Measurements from ENCODE around the gene BAK1.

GRCh38 chr6:33549896-33550295 lies 30.2 kb downstream of the BAK1 start:
- no peak for TF ChIP-seq MAFK (IDR thresholded peaks at IDR 0.05; ENCODE audit: low read depth, low read length)
- TF ChIP-seq CTCF (conservative IDR thresholded peaks at IDR 0.05; ENCODE audit: low read depth, low read length) = no peak
- no peak for TF ChIP-seq POLR2A (IDR thresholded peaks at IDR 0.05; ENCODE audit: low read depth, low read length)
- TF ChIP-seq RAD21 (IDR thresholded peaks at IDR 0.05; ENCODE audit: low read length) = no peak
- TF ChIP-seq CEBPB (IDR thresholded peaks at IDR 0.05; ENCODE audit: low read depth, low read length) = no peak
- TF ChIP-seq USF2 (IDR thresholded peaks at IDR 0.05; ENCODE audit: low read depth, low read length) = no peak
- TF ChIP-seq BHLHE40 (IDR thresholded peaks at IDR 0.05; ENCODE audit: low read depth, low read length) = no peak
- TF ChIP-seq RFX5 (IDR thresholded peaks at IDR 0.05; ENCODE audit: low read depth, low read length) = no peak
- no peak for TF ChIP-seq SMC3 (IDR thresholded peaks at IDR 0.05; ENCODE audit: low read depth, low read length)
- no peak for TF ChIP-seq FOS (IDR thresholded peaks at IDR 0.05; ENCODE audit: low read depth, low read length)
- no peak for TF ChIP-seq ELK1 (IDR thresholded peaks at IDR 0.05; ENCODE audit: borderline replicate concordance, low read depth, low read length)
- no peak for TF ChIP-seq NFE2L2 (IDR thresholded peaks at IDR 0.05; ENCODE audit: low read depth, low read length)
